ENCODE results near the gene CERS6. TPM values are rescaled to one million over a fixed set of nuclear protein-coding genes. Genes with fewer than 3 reads are reported as not detected.

The CERS6 gene
- polyA plus RNA-seq, 10 donors: 34.3 to 69.4 (median 42.3) TPM

DNA sequence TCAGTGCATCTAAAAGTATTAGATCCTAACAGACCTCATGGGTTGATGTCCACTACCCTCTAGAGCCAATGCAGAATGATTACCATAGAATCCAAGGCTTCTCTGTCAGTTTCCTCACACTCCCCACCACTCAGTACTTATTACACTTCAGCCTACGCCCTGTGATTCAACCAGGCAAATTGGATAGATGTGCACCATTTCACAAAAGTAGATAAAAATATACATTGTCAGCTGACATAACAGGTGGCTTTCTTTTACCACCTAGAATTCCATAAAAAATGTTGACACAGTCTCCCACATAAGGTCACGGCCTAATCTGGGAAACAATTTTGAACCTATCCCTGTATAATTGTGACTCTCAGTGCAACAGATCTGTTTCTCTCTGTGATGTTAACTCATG, 144.9 kb downstream of the CERS6 start:
- no peak for DNase-seq

DNA sequence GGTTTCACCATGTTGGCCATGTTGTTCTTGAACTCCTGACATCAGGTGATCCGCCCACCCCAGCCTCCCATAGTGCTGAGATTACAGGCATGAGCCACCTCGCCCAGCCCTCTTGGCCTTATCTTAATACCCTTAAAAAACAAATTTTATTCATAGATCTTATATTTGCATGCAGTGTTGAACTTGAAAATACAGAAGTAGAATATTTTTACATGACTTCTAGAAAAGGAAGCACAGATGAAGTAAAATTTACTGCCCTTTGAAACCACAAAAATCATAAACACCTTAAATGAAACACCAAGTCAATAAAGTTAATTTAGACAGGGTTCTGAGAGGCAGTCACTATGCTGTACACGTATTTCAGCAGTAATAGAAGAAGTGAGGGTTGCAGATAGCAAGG, 145.7 kb downstream of the CERS6 start:
- DNase-seq: no peak

DNA sequence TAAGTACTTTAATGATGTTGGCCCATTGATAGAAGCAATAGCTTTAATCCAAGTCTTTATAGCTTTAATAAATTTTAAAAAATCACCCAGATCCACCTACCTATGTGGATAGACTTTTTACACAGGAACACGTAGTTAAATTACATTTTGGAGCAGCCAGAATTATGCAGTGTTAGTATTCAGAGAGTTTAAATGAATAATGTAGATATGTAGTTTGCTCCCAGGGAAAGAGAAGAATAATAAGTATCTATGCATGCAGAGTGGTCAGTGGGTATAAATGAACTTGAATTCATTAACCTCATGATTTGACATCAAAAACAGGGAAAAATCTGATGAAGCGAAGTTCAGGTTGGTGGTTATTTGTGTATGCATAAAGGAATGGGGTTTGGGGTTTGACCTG, 146.3 kb downstream of the CERS6 start:
- no peak for DNase-seq

DNA sequence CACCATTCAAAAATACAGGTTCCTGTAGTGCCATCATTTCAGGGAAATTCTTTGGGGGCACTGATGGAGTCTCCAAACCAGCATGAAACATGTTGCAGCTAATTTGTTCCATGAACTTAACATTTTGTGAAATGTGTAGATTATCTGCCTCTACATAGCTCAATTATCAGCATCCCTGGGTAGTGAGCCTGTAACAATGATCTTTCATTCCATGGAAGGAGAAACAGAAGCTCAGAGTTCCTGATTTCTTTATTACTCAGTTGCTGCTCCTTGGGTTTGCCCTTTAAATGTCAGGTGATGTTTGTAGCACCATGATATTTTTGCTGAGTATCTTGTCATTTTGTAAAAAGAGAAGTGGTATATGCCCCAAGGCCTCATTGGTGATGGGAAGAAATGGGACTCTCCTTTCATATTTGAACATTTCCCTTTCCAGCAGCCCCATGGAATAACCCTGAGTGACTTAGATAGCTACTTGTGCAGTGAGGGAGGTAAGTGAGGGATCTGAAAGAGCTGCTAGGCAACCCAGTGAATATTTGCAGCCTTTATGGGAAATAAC, 146.9 kb downstream of the CERS6 start:
- DNase-seq: no peak

DNA sequence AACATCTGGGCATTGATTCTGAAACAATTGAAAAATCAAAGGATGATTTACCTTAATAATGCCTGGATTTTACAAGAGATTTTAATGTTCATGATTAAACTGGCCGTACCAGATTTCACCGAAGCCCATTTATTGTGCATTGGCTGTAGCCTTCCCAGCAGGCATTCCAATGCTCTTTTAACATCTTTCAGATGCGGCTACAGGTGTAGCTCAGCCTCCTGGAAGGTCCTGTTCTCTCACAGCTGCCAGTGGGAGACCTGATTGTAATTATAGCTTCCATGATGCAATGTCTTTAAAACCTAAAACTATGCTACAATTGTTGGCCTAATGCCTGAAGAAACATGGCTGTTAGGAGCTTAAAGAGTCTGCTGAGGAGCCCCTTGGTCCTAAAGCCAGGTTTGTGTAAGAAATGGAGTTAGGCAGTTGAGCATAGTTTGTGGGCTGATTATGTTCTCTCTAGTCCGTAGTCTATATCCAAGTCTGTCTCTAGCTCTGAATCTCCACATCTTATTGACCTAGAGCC, 147.4 kb downstream of the CERS6 start:
- no peak for DNase-seq

DNA sequence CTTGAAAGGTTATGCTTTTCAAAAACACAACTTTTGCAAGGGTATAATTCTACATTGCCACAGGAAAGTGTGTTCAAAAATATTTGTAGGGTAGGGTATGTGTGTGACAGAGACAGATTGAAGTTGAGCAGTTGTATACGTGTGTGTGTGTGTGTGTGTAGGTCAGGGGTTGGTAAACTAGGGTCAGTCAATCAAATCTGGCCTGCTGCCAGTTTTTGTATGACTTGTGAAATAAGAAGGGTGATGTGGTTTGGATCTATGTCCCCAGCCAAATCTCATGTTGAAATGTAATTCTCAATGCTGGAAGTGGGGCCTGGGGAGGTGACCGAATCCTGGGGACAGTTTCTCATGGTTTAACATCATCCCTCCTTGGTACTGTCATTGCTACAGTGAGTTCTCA, 148.2 kb downstream of the CERS6 start:
- DNase-seq: no peak

DNA sequence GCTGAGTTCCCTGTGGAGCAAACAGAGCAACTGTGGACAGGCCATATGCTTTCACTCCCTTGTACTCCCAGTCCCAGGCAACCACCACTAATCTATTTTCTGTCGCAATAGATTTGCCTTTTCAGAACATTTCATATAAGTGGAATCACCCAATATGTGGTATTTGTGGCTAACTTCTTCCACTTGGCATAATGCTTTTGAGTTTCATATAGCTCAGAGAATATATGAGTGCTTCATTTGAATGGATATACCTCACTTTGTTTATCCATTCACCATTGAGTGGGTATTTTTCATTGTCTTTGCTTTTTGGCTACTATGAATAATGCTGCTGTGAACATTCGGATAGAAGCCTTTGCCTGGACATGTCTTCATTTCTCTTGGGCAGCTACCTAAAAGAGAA, 151.9 kb downstream of the CERS6 start:
- no peak for DNase-seq

DNA sequence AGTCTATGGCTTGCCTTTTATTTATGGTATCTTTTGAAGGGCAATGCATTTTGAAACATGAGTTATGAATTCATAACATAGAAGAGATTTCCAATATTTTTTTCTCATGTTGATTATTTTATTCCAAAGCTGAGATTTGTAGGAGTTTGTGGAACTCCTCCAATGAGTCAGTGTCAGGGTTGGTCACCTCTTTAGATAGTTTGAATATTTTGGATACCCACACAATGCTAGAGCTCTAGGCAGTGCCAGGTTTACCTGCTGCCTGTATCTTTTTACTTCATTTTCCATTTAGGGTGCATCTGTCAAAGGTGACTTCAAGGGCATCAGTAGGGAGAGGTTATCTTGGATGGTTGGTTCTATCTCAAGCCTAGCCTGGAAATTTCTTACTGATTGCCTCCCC, 152.7 kb downstream of the CERS6 start:
- no peak for DNase-seq

DNA sequence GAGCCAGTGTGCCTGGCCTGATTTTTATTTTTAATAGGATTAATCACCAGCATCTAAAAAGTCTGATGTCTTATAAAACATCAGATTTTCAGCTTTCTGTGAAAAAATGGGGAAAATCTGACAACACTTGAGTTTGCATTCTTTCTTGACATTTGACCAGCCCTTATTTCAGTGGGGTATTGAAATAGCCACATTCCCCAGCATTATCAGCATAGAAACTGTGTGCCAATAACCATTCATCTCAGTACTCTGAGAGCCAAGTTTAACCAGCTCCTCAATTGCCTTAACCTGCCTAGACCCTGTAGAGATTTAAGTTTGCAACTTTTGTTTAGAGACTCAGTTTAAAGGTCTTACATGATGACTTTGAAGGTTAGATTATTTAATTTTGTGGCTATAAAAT, 155.0 kb downstream of the CERS6 start:
- no peak for DNase-seq

DNA sequence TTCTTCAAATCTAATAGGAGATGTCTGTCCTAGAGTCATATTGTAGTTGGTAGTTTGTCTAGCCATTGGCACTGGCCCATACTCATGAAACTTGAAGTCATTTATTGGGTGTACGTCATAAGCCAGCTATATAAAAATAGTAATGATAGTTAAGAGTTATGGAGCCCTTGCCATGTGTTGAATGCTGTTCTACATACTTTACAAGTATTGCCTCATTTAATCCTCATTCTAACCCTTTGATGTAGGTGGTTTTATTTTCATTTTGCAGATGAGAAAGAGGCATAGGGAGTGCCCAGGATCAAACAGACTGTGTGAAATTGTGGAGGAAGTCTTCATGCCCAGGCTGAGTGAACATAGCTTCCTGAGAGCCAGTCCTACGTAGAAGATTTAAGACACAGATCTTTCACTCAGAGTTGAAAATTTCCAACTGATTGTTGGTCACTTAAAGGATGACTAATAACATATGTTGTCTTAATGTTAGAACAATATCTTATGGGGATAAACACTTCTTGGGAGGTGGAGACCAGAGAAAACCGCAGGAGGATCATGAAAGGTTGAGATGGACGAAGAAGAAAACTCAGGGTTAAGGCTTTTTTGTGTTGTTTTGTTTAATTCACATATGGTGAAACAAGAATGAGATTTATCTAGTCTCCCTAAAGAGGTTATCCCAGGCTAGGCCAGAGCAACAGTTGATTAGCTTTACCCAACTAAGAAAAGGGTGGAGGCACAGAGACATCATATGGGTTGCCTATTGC, 156.0 kb downstream of the CERS6 start:
- no peak for DNase-seq

DNA sequence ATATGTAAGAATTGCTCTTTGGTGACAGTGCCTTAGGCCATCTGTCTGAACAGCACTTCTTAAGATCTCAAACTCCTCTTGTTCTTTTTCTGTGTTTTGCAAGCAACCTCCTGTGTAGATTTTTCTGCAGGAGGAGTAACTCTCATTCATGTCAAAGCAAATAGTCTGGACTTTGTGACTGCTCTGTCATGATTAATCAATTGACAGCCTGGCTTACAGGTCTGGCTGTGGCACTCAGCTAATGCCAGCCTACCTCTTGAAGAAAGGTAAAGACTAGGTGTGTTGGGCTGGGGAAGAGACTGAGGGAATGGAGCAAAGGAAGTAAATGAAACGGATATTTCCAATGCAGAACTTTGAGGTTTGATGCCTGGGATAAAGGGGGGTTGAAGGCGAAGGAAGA, 156.6 kb downstream of the CERS6 start:
- no peak for DNase-seq

DNA sequence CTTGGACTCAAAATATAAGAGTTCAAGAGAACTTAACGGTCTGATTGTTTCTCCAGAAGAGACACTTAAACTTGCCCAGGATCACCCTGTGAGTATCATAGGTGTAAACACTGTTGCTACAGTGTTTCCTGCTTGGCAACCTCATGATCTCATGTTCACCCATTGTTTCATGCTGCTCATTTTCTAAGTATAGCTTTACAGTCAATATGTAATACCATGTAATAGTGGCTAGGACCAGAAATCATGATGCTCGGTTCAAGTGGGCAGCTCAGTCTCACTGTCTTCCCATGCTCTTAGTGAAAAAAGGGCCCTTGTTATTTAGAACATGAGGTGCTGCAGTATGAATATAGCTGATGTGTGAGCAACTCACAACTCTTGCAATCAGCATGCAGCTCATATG, 157.5 kb downstream of the CERS6 start:
- no peak for DNase-seq

DNA sequence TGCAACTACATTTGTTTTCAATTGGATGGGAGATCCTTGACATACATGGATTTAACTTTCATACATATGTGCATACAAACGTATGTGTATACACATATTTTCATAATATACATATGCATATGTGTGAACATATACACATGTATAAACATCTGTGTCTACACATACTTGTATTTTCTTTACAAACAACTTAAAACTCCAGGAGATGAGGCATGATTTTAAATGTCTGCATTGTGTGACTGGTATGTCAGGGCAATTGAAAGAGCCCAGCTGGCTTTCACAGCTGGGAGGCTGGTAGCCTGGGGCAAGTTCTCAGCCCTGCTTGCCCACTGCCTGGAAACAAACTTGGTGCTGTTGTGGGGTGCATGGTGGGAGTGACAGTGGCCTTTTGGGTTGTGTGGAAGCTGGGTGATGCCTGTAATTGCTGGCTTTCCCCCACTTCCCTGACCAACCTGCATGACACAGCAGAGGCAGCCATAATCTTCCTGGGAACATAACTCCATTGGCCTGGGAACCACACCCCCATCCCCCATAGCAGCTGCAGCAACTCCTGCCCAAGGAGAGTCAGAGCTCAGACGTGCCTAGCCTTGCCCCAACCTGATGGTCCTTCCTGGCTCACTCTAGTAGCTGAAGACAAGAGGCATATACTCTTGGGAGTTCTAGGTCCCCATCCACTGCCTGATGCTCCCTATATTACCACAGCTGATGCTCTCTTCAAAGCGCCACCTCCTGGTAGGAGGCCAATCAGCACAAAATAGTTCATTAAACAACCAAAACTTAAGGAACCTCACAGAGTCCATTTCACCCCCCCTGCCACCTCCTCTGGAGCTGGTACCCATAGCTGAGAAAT, 158.3 kb downstream of the CERS6 start:
- no peak for DNase-seq

DNA sequence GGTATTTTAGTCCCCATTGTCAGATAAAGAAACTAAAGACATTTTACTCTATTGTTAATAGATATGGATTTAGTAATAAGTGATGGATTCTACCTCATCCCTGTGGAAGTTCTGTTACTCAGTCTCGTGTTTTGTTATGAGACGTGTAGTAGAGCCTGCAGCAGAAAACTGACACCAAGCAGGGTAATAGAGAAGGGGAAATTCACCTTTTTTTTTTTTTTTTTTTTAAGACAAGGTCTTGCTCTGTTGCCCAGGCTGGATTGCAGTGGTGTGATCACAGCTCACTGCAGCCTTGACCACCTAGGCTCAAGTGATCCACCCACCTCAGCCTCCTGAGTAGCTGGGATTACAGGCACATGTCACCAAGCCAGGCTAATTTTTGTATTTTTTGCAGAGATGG, 164.5 kb downstream of the CERS6 start:
- DNase-seq: no peak

DNA sequence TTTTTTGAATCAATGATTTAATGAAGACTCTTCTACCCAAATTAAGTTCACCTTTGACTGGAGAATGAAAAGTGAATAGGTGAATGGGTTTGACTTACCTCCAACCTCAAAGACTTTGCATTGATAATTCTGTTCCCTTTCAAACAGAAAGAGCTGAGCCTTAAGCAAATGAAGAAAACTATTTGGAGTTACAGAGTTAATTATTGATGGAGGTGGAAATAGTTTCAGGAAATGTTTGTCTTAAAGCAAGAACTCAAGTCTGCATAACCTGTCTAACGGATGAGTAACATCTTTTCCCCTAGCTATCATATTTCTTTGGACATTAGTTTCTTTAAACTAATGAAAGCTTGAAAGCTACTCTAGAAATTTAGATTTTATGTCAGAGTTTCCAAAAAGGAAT, 166.5 kb downstream of the CERS6 start:
- no peak for DNase-seq

DNA sequence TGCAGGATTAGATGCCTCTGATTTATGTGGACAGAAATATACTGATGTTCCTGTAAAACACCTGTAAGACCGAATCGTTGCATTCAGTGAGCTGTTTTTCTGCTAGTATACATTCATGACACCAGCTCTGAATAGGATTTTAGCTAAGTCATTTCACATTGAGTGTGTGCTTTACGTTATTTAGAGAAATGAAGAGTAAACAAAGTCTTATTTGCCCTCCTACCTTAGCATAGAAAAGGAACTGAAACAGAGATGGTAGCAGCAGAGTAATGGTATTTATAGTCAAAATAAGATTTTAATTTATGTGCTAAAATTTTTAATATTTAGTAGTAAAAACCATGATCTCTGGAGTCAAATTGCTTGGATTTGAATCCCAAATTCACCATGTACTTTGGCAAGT, 168.0 kb downstream of the CERS6 start:
- no peak for DNase-seq

DNA sequence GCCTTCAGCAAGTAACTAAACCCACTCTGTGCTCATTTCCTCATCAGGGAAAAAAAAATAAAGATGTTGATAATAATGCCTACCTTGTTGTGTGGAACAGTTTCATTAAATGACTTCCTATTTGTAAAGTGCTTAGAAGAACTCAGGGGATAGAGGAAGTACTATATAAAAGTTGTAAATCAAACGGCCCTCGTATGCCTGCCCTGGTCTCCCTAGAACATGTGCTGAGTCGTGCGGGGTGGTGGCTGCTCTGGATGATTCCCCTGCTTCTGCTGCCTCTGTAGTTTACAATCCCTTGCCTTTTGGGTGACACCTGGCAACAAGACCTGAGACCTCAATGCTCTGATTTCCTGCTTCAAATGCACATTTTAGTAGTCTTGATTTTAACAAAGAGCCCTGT, 170.0 kb downstream of the CERS6 start:
- no peak for DNase-seq

DNA sequence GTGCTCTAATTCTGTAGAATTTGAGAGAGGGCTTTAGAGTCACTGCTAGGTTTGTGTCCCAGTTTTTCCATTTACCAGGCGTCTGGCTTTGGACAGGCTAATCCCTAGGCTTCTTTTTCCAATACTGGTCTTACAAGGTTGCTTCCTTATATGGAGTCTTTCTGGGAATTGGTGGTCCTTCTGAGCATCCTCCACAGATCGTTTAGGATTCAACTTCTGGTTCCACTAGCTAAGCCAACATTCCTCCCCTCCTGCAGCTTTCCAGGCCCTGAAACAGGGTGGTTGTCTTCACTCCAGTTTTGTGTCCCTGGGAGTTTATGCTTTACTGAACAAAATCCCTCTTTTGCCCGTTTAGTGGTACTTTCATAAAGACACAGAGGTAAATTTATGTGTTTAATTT, 170.6 kb downstream of the CERS6 start:
- no peak for DNase-seq

DNA sequence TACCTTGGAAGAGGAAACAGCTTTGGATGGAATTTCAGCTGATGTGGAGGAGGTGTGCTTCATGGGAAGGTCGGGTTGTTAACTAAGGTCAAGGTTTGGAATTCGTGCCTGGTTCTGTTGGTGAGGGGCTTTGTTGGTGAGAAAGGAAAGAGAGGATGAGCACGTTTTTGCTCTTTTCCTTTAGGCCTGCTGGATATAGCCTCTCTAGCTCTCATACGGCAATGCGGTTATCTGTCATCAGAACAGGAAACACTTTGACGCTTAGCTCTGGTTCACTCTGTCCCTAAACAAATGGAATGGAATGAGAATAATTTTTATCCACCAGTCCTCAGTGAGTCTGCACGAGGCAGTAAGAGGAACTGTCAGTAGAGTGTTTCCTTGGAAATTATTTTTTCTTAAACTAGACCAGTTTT, 176.6 kb downstream of the CERS6 start:
- peak in 2 of 3 donors; percentile 40 to 41 for DNase-seq

DNA sequence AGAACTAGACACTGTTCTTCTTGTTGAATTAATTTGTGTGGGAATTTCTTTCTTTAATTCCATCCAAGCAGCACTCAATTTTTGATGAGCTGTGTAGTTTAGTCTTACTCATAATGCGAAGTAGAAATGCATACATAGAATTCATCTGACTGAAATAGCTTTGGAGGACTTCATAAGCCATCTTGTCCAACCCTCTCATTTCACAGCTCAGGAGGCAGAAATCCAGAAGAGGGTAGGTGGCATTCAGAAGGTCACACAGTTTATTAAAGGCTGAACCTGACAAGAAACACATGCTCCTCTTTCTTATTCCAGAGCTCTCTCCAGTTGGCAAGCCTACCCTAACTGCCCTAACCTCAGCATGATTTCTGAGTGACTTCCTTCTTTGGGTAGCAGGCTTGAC, 177.1 kb downstream of the CERS6 start:
- peak in 1 of 3 donors; percentile 30 for DNase-seq

DNA sequence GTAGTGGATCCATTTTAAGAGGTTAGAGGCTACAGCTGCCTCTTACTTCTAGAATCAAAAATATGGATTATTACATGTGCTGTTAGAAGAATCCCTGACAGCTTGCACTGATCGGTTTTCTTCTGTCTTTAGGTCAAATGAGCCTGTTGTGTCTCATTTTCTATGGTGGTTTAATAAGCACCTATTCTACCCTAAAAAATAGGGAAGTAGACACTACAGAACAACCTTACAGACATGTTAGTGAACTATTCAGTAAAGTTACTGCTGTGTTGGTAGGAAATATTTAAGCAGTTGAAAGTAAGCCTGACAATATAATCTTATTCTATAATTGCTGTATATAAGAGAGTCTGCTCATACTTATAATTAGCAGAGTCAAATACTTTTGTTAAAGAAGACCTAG, 177.8 kb downstream of the CERS6 start:
- no peak for DNase-seq

DNA sequence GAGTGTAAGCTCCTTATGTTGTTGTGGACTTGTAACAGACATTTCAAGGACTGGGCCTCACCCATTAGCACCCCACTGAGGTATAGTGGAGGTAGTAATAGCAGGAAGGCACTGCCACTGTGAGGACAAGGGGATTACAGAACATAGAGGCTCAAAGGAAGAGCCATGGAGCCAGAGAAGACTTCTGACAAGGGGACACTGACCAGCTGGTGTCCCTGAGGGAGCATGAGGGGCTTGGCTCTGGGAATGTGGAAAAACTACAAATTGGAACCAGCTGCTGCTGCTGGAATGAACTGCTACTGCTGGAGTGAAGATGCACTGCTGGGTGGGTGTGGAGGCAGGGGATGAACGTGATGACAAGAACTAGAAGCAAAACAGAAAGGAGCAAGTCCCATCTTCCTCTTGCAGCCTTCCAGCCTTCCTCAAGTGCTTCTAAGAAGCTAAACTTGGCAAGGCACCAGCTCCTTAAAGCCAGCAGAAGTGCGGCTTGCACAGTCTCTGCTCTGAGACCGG, 179.0 kb downstream of the CERS6 start:
- DNase-seq: peak; percentile 79 to 92 (median 87)

DNA sequence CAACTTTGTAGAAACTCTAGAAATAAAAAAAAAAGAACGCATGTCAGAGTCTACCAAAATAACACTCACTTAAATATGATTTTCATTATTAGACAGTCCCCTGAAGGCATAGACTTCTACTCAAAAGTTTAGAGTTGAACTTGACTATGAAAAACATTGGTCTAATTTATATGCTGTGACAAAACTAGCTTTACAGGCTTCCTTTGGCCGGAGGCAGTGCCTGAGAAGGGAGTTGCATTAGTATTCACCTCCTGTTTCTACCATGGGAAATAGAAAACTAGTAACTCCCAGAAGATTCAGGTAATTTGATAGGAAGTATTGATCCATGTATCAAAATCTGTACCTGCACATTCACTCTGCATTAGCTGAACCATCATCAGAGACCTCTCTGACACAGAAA, 182.9 kb downstream of the CERS6 start:
- no peak for DNase-seq

All from muscle of back (tissue), 11 donors.